ENCODE data around the gene PROCA1.

PROCA1 gene

DNA sequence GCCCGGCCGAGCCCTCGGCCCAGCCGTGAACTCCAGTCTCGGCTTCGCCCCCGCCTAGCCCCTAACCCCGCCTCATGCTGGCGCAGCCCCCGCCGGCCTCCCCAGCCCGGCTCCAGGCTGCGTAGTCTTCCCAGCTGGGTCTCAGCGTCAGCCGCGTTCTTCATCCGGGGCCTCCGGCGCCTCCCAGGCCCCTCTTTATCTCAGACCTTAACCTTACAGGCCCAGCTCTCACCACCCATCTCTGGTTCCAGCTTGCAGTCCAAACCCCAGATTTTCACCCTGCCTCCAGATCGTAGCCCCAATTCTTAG is at the start of gene PROCA1:
Gene PROCA1 (minus strand): TSS at position 166 of the 309 bp plus-strand sequence. CDS start 228 bp downstream, outside the sequence.
- DNase-seq, result no peak

DNA sequence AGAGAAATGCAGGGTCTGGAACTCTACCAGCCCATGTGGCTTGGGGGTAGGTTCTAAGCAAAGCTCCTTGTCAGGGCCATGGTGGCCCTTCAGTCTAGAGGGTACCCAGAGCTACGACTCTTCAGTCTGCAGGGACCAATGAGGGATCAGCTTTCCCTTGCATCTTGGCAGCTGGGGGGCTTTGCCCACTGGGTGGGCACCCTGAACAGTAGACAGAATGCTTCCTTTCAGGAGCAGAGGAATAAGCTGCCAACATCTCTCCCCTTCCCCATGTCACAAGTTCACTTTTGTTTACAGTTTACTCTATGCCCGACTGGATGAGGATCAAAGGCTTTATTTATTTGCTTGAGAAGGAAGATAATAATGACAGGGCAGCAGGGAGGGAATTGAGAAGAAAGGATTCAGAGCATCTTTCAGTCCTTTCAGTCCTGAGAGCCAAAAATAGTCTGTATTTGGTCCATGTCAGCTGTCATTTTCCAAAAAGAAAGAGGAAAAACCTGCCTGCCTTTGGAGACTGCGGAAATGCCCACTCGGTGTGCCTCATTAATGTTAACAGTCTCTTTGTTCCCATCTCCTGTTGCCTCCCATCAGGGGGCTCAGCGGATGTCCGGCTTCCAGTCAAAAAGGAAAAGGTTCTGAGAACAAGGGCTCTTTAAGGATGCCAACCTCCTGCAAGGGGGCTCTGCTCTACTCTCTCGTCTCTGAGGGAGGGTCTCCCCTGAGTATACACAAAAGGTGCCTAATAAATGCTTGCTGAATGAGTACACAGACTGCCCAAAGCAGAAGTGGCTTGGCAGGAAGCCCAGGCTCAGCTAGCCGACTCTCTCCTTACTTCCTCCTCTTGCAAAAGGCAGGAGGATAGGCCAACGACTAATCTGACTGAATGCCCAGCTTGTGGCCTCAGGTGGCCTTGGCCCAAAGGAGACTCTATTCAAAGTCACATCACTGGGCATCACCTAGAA is 49.2 kb upstream of the PROCA1 start:
- no peak for DNase-seq

- DNase-seq, result no peak
These were observed 47.7 kb upstream of the PROCA1 start for GRCh38 chr17:28759256-28759865.

- no peak for DNase-seq
These were observed 46.9 kb upstream of the PROCA1 start for GRCh38 chr17:28758411-28759121.

GRCh38 chr17:28756049-28756804 is 44.5 kb upstream of the PROCA1 start:
- no peak for DNase-seq

GRCh38 chr17:28755486-28755885 is 43.8 kb upstream of the PROCA1 start:
- no peak for DNase-seq

DNA sequence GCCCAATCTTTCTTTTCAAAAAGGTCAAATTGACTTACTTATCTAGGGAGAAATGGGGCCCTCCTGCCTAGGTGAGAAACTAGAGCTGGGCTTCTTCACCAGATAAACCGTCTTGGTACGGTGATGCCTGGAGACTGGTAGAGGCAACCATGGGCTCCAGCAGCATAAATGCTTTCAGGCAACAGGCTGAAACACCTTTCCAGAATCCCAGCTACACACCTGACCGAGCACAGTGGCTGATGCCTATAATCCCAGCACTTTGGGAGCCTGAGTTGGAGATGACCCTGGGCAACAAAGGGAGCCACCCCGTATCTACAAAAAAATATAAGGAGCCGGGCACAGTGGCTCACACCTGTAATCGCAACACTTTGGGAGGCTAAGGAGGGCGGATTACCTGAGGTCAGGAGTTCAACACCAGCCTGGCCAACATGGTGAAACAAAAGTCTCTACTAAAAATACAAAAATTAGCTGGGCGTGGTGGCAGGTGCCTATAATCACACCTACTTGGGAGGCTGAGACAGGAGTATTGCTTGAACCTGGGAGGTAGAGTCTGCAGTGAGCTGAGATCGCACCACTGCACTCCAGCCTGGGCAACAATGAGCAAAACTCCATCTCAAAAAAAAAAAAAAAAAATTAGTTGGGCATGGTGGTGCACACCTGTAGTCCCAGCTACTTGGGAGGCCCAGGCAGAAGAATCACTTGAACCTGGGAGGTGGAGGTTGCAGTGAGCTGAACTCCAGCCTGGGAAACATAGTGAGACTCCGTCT is 40.1 kb upstream of the PROCA1 start:
- no peak for DNase-seq

- no peak for DNase-seq
These were observed 38.7 kb upstream of the PROCA1 start for GRCh38 chr17:28750178-28751047.

DNA sequence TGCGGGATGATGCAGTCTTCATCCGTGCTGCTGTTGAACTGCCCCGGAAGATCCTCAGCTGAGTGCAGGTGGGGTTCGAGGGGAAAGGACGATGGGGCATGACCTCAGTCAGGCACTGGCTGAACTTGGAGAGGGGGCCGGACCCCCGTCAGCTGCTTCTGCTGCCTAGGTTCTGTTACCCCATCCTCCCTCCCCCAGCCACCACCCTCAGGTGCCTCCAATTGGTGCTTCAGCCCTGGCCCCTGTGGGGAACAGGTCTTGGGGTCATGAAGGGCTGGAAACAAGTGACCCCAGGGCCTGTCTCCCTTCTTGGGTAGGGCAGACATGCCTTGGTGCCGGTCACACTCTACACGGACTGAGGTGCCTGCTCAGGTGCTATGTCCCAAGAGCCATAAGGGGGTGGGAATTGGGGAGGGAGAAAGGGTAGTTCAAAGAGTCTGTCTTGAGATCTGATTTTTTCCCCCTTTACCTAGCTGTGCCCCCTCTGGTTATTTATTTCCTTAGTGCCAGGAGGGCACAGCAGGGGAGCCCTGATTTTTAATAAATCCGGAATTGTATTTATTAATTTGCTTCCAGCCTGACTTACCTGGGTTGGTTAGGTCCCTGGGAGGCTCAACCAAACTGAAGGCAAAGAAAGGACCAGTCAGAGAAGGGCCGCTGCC is 38.0 kb upstream of the PROCA1 start:
- DNase-seq, result no peak

DNA sequence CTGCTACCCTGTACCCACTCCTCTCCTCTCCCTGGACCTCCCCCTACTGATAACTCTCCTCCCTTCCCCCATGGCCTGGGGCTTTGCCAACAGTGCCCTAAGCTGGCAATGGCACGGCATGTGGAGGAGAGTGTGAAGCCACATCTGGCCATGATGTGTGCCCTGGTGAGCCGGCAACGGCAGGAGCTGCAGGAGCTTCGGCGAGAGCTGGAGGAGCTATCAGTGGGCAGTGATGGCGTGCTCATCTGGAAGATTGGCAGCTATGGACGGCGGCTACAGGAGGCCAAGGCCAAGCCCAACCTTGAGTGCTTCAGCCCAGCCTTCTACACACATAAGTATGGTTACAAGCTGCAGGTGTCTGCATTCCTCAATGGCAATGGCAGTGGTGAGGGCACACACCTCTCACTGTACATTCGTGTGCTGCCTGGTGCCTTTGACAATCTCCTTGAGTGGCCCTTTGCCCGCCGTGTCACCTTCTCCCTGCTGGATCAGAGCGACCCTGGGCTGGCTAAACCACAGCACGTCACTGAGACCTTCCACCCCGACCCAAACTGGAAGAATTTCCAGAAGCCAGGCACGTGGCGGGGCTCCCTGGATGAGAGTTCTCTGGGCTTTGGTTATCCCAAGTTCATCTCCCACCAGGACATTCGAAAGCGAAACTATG is 37.3 kb upstream of the PROCA1 start:
- no peak for DNase-seq

DNA sequence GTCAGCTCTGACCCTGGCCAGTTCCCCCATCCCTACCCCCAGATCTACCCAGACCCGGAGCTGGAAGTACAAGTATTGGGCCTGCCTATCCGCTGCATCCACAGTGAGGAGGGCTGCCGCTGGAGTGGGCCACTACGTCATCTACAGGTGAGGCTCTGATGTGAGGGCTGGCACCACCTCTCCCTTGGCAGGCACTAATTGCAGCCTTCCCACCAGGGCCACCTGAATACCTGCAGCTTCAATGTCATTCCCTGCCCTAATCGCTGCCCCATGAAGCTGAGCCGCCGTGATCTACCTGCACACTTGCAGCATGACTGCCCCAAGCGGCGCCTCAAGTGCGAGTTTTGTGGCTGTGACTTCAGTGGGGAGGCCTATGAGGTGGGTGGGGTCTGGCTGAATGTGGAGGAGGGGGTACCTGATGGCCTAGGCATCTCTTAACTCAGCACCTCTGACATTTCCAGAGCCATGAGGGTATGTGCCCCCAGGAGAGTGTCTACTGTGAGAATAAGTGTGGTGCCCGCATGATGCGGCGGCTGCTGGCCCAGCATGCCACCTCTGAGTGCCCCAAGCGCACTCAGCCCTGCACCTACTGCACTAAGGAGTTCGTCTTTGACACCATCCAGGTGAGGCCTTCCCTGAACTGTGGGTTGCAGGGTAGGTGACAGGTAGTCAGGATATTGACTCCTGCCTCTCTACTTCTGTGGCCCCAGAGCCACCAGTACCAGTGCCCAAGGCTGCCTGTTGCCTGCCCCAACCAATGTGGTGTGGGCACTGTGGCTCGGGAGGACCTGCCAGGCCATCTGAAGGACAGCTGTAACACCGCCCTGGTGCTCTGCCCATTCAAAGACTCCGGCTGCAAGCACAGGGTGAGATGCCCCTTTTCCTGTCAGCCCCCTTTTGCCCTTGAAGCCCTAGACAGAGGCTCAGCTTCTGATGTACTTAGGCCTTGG is 36.4 kb upstream of the PROCA1 start:
- no peak for DNase-seq

DNA sequence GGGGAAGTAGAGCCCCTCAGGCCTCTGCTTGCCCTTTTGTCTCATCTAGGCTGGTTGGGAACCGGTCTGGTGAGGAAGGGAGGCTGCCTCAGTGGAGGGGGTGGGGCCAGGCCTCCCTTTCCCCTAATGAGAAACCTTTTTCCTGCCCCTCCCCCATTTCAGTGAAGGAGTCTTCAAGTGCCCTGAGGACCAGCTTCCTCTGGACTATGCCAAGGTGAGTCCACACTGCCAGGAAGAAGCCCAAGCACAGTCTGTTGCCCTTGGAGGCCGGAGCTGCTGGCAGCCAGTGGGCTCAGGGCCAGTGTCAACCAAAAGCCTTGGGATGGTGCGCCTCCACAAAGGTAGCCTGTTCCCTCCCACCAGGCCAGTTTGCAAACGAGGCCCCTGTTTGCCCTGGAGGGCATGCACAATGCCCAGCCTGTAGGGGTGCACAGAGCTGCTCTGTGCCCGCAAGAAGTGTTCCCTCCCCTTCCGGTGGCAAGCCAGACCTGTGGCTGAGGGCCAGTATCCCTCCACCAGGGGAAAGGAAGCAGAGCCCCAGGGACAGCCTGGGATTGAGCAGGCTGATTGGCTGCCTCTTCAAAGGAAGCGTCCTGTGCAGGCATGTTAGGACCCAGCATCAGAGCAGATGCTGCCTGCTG is 35.5 kb upstream of the PROCA1 start:
- DNase-seq, result no peak

GRCh38 chr17:28746611-28747050 is 34.9 kb upstream of the PROCA1 start:
- no peak for DNase-seq

- no peak for DNase-seq
These were observed 34.2 kb upstream of the PROCA1 start for GRCh38 chr17:28745786-28746411.

- DNase-seq, result no peak
These were observed 33.5 kb upstream of the PROCA1 start for GRCh38 chr17:28744972-28745785.

DNA sequence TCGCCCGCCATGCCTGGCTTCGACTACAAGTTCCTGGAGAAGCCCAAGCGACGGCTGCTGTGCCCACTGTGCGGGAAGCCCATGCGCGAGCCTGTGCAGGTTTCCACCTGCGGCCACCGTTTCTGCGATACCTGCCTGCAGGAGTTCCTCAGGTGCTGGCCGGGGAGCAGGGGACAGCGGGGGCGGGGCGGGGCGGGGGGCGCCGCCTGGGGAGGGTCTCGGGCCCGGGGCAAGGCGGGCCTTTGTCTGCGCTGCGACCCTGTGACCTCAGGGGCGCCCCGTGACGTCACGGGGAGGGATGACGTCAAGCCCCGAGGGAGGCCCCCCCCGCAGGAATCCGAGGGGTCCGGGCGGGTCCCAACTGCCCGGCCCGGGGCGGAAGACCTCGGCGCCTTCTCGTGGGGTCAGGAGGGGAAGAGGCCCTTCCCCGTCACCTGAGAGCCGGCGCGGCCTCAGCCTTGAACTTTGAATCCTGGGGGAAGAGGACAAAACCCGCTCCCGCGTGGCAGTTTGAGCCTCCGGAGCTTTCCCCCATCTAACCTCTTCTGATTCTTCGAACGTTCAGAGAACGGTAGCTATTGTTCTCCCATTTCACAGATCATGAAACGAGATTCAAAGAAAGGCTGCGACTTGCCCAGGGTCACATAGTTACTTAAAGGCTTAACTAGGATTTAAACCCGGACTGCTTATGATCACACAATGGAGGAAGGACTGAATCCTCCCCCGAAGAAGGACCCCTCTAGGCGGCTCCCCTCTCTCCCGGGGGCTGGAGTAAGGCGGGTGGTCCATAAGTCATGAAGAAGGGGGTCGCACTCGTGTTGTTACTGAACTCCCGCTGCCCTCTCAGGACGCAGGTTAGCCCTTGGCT is 32.6 kb upstream of the PROCA1 start:
- no peak for DNase-seq
